Measurements from ENCODE around the gene CCDC138. TPM values are rescaled to one million over a fixed set of nuclear protein-coding genes. Genes with fewer than 3 reads are reported as not detected.

Gene CCDC138
- total RNA-seq, 1 experiment from 2014 or later = 10.1 TPM

- Histone ChIP-seq H3K36me3 (ENCODE audit: control insufficient read depth, insufficient read depth, low read length) (no peaks in the 10 kb centered on the region), H3K9me3 (ENCODE audit: control insufficient read depth, insufficient read depth, low read depth, low read length) (no peaks in the 10 kb centered on the region), H3K27me3 (ENCODE audit: control insufficient read depth, insufficient read depth, low read length) (no peaks in the 10 kb centered on the region), H3K27ac (ENCODE audit: low read length) (no peak overlapping the region), H3K4me3 (ENCODE audit: low read depth in 2 of 2, low read length in 2 of 2) (no peak overlapping the region), H3K4me1 (ENCODE audit: control insufficient read depth, insufficient read depth, low read length) (no peaks in the 10 kb centered on the region)
- ChIA-PET POLR2A (no interaction called here), CTCF (no interaction called here)
- ATAC-seq (no peak), DNase-seq (ENCODE audit: low read depth, low spot score) (no peak)
- TF ChIP-seq REST (IDR thresholded peaks at IDR 0.05; ENCODE audit: insufficient read depth in 1 of 2, low read depth in 2 of 2, low read length in 1 of 2) (no peak), CTCF (IDR thresholded peaks at IDR 0.05) (no peak), SIN3A (IDR thresholded peaks at IDR 0.05; ENCODE audit: borderline replicate concordance, insufficient read depth, low read depth, low read length) (no peak), POLR2AphosphoS5 (IDR thresholded peaks at IDR 0.05; ENCODE audit: low read depth, low read length) (no peak), TCF7L2 (IDR thresholded peaks at IDR 0.05; ENCODE audit: low read depth, low read length) (no peak)
- intact Hi-C loops (cut with micrococcal nuclease; ENCODE audit: unreplicated experiment) (no loop called here), in situ Hi-C loops (cut with HindIII; ENCODE audit: low pct_unique_long_range_greater_than_20kb, low sequenced_read_pairs) (no loop called here)
- no TSS peak for BruUV-seq (replicated peaks)
Measured at GRCh38 chr2:108921096-108922030, 134.8 kb downstream of the CCDC138 start.

GRCh38 chr2:108922141-108922915 is 135.8 kb downstream of the CCDC138 start:
- ATAC-seq (no peak), DNase-seq (ENCODE audit: low read depth, low spot score) (no peak)
- no peaks in the 10 kb centered on the region for H3K27me3 ChIP-seq (ENCODE audit: control insufficient read depth, insufficient read depth, low read length)
- H3K4me1 ChIP-seq (ENCODE audit: control insufficient read depth, insufficient read depth, low read length) = no peaks in the 10 kb centered on the region
- H3K4me3 ChIP-seq (ENCODE audit: low read depth in 2 of 2, low read length in 2 of 2) = no peak overlapping the region
- BruUV-seq (replicated peaks) = no TSS peak
- H3K27ac ChIP-seq (ENCODE audit: low read length) = no peak overlapping the region
- no peaks in the 10 kb centered on the region for H3K36me3 ChIP-seq (ENCODE audit: control insufficient read depth, insufficient read depth, low read length)
- no peaks in the 10 kb centered on the region for H3K9me3 ChIP-seq (ENCODE audit: control insufficient read depth, insufficient read depth, low read depth, low read length)
- intact Hi-C loops (cut with micrococcal nuclease; ENCODE audit: unreplicated experiment) (no loop called here), in situ Hi-C loops (cut with HindIII; ENCODE audit: low pct_unique_long_range_greater_than_20kb, low sequenced_read_pairs) (no loop called here)
- TF ChIP-seq REST (IDR thresholded peaks at IDR 0.05; ENCODE audit: insufficient read depth in 1 of 2, low read depth in 2 of 2, low read length in 1 of 2) (no peak), CTCF (IDR thresholded peaks at IDR 0.05) (no peak), TCF7L2 (IDR thresholded peaks at IDR 0.05; ENCODE audit: low read depth, low read length) (no peak), POLR2AphosphoS5 (IDR thresholded peaks at IDR 0.05; ENCODE audit: low read depth, low read length) (no peak), SIN3A (IDR thresholded peaks at IDR 0.05; ENCODE audit: borderline replicate concordance, insufficient read depth, low read depth, low read length) (no peak)
- CTCF ChIA-PET = no interaction called here
- POLR2A ChIA-PET = no interaction called here
